Tibial artery (tissue), 4 donors: ENCODE results near the gene LENG8.

ENCODE experiments used
- DNase-seq, 2 donors: peaks; one replicate each; pipeline ENCODE4 v3.0.0-alpha.2; 2019
- H3K27ac ChIP-seq, 2 donors: fragments of 200-600 bp; sonication (generic) in 1 of 2; 1 replicate in 1 of 2; 2 replicates in 1 of 2; pipeline ENCODE4 v1.5.1; 2018 to 2019; ENCODE audit warnings: mild to moderate bottlenecking in 1 of 2
- H3K27me3 ChIP-seq, 2 donors: fragments of 200-600 bp; sonication (generic) in 1 of 2; one replicate each; pipeline versions ENCODE4 v1.5.1 to v1.6.0; 2016 to 2019
- H3K36me3 ChIP-seq, 3 donors: fragments of 200-600 bp; sonication (generic) in 2 of 3; one replicate each; pipeline ENCODE4 v1.5.1; 2016 to 2019; ENCODE audit warnings: mild to moderate bottlenecking in 2 of 3
- H3K4me1 ChIP-seq, 4 donors: fragments of 200-600 bp; sonication (generic) in 2 of 4; 1 replicate in 3 of 4; 2 replicates in 1 of 4; pipeline ENCODE4 v1.5.1; 2016 to 2019
- H3K4me3 ChIP-seq, 2 donors: fragments of 200-600 bp; sonication (generic) in 1 of 2; 1 replicate in 1 of 2; 2 replicates in 1 of 2; pipeline ENCODE4 v1.5.1; 2018 to 2019; ENCODE audit warnings: mild to moderate bottlenecking in 2 of 2
- H3K9me3 ChIP-seq, 3 donors: fragments of 200-600 bp; sonication (generic) in 1 of 3; one replicate each; pipeline ENCODE4 v1.5.1; 2016 to 2019
- intact Hi-C: fragments of 100-400 bp; cut with DNase I; formaldehyde crosslinking; loops from one replicate; pipeline ENCODE4 v1.15.0; 2023; ENCODE audit warnings: low total_unique reads
- TF ChIP-seq, protein P1 (sequence below), 2 experiments: fragments of 200-600 bp in 1 of 2; fragments of 450-650 bp in 1 of 2; IDR thresholded peaks; one replicate each; pipeline ENCODE4 v1.5.1; 2017 to 2019; ENCODE audit warnings: antibody characterized with exemption in 2 of 2, mild to moderate bottlenecking in 1 of 2, moderate library complexity in 1 of 2

The LENG8 gene

GRCh38 chr19:54424660-54425381 is 24.2 kb upstream of the LENG8 start:
- no peak overlapping the region for H3K27ac ChIP-seq
- DNase-seq = no peak
- no peak overlapping the region for H3K4me3 ChIP-seq
- peaks cover 0 to 13% (median 6%) of the 10 kb centered on the region in 4 donors for H3K4me1 ChIP-seq
- no peaks in the 10 kb centered on the region for H3K9me3 ChIP-seq
- TF ChIP-seq, protein P1, sequence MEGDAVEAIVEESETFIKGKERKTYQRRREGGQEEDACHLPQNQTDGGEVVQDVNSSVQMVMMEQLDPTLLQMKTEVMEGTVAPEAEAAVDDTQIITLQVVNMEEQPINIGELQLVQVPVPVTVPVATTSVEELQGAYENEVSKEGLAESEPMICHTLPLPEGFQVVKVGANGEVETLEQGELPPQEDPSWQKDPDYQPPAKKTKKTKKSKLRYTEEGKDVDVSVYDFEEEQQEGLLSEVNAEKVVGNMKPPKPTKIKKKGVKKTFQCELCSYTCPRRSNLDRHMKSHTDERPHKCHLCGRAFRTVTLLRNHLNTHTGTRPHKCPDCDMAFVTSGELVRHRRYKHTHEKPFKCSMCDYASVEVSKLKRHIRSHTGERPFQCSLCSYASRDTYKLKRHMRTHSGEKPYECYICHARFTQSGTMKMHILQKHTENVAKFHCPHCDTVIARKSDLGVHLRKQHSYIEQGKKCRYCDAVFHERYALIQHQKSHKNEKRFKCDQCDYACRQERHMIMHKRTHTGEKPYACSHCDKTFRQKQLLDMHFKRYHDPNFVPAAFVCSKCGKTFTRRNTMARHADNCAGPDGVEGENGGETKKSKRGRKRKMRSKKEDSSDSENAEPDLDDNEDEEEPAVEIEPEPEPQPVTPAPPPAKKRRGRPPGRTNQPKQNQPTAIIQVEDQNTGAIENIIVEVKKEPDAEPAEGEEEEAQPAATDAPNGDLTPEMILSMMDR (IDR thresholded peaks at IDR 0.05) = no peak
- peaks cover 11 to 71% of the 10 kb centered on the region in 2 donors for H3K27me3 ChIP-seq
- intact Hi-C loops = no loop called here
- H3K36me3 ChIP-seq = no peaks in the 10 kb centered on the region

GRCh38 chr19:54425382-54425723 is 23.6 kb upstream of the LENG8 start:
- Histone ChIP-seq H3K27me3 (peaks cover 15 to 71% of the 10 kb centered on the region in 2 donors), H3K27ac (no peak overlapping the region), H3K9me3 (no peaks in the 10 kb centered on the region), H3K36me3 (no peaks in the 10 kb centered on the region), H3K4me1 (peaks cover 0 to 13% (median 9%) of the 10 kb centered on the region in 4 donors), H3K4me3 (no peak overlapping the region)
- DNase-seq = no peak
- TF ChIP-seq, protein P1 (IDR thresholded peaks at IDR 0.05) = no peak
- intact Hi-C loops = no loop called here

DNA sequence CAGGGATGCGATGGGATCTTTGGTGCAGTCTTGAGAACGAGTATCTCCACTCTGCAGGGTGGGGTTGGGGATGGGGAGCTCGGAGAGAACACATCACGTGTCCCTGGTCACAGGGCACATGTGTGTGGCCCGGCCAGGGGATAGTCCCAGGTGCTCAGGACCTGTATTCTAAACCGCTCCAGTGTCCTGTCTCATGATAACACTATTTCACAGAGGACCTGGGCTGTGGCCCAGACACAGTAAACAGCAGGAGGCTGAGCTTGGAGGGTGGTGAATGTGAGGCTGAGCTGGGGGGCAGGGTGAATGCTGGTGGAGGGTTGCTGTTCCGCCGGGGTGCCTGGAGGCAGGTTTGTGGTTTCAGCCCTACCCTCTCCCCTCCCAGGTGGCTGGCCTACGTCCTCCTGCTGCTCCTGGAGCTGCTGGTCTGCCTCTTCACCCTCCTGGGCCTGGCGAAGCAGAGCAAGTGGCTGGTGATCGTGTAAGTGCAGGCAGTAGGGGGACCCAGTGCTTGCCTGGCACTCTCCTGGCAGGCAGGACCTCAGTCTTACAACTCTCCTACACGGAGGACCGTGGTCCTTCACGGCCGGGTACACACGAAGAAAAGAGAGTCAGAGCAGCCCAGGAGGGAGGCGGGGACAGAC is 22.6 kb upstream of the LENG8 start:
- Histone ChIP-seq H3K27me3 (peaks cover 15 to 71% of the 10 kb centered on the region in 2 donors), H3K27ac (no peak overlapping the region), H3K36me3 (no peaks in the 10 kb centered on the region), H3K4me1 (peaks cover 0 to 16% (median 11%) of the 10 kb centered on the region in 4 donors), H3K9me3 (no peaks in the 10 kb centered on the region), H3K4me3 (no peak overlapping the region)
- DNase-seq = no peak
- TF ChIP-seq, protein P1 (IDR thresholded peaks at IDR 0.05) = no peak
- intact Hi-C loops = no loop called here

DNA sequence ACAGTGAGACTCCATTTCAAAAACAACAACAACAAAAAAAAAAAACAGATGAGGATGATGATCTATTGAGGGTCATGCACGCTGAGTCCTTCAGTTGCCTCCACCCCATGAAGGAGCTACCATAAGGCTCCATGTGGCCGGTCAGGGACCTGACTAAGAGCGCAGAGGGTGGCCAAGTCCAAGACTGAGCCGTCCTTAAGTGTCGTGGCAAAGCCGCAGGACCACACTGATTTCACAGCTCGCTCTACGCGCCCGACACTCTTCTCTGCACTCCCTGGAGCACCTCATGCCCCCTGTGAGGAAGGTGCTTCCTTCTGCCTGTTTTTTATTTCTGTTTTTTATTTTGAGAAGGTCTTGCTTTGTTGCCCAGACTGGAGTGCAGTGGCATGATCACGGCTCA is 21.4 kb upstream of the LENG8 start:
- intact Hi-C loops = no loop called here
- DNase-seq = no peak
- Histone ChIP-seq H3K9me3 (no peaks in the 10 kb centered on the region), H3K36me3 (no peaks in the 10 kb centered on the region), H3K27ac (no peak overlapping the region), H3K4me1 (peaks cover 0 to 16% (median 11%) of the 10 kb centered on the region in 4 donors), H3K4me3 (no peak overlapping the region), H3K27me3 (peaks cover 15 to 63% of the 10 kb centered on the region in 2 donors)
- TF ChIP-seq, protein P1 (IDR thresholded peaks at IDR 0.05) = no peak

DNA sequence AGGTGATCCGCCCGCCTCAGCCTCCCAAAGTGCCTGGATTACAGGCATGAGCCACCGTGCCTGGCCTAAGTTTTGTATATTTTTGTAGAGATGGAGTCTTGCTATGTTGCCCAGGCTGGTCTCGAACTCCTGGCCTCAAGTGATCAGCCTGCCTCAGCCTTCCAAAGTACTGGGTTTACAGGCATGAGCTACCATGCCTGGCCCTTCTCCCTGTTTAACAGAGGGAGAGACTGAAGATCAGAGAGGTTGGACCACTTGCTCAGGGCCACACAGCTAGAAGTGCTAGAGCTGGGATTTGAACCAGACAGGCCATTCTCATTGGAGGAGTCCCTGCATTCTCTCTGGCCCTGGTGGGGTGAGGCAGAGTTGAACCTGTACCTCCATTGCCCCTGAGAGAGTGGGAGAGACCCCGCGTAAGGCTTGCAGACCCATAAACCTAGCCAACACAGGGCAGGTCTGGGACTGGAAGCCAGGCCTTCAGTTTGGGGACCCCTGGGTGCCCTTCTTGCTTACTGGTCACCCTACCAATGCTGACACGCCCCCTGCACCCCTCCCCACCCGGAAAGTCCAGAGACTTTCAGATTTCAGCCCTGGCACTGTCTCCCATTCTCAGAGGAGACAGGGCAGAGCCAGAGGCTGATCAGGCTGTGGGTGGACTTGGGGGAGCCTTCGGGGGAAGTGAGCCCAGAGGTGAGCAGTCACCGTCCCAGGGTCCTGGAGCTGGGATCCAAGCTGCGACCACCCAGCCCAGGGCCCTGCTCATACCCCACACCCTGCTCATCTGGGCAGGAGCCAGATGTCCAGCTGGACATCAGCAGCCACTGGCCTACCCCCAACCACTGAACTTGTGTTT is 20.4 kb upstream of the LENG8 start:
- H3K27ac ChIP-seq = no peak overlapping the region
- TF ChIP-seq, protein P1 (IDR thresholded peaks at IDR 0.05) = no peak
- H3K27me3 ChIP-seq = peaks cover 15 to 61% of the 10 kb centered on the region in 2 donors
- H3K4me1 ChIP-seq = peaks cover 0 to 16% (median 11%) of the 10 kb centered on the region in 4 donors
- intact Hi-C loops = no loop called here
- no peak for DNase-seq
- no peaks in the 10 kb centered on the region for H3K36me3 ChIP-seq
- no peaks in the 10 kb centered on the region for H3K9me3 ChIP-seq
- H3K4me3 ChIP-seq = no peak overlapping the region
